Stimulated activated CD4-positive, alpha-beta T cell treated with anti-CD3 and anti-CD28 coated beads, TNF-alpha, amount 100 ng/mL, for 1 hour (primary cell): ENCODE data around the gene GSC2.
"Not testable (repeated sequence)": the region's sequence is repeated elsewhere in the genome, so short reads cannot be mapped to it uniquely, and the experiment has no call there.

ENCODE experiments used
- DNase-seq, 3 donors: peaks; one replicate each; pipeline ENCODE4 v3.0.0-alpha.2; 2020; ENCODE audit warnings: low read depth in 3 of 3, low spot score in 1 of 3

Gene GSC2

DNA sequence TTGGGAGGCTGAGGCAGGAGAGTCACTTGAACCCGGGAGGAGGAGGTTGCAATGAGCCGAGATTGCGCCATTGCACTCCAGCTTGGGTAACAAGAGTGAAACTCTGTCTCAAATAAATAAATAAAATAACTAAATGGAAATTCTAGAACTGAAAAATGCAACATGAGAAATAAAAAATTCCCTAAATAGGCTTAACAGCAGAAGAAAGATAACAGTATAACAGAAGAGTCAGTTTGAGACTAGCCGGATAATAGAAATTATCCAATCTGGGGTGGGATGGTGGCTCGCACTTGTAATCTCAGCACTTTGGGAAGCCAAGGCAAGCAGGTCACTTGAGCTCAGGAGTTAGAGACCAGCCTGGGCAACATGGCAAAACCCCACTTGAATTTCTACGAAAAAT, 14.3 kb upstream of the GSC2 start:
- no peak for DNase-seq

DNA sequence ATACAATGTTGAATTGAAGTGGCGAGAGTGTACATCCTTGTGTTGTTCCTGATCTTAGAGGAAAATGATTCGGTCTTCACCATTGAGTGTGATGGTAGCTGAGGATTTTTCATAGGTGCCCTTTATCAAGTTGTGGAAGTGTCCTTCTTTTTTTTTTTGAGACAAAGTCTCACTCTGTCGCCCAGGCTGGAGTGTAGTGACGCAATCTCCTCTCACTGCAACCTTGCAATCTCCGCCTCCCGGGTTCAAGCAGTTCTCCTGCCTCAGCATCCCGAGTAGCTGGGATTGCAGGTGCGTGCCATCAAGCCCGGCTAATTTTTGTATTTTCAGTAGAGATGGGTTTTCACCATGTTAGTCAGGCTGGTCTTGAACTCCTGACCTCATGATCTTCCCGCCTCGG, 8.6 kb upstream of the GSC2 start:
- DNase-seq, result not testable (repeated sequence)

- not testable (repeated sequence) for DNase-seq
Measured at GRCh38 chr22:19156109-19156508, 6.0 kb upstream of the GSC2 start.

- no peak for DNase-seq
Measured at GRCh38 chr22:19152942-19153883, 3.1 kb upstream of the GSC2 start.

DNA sequence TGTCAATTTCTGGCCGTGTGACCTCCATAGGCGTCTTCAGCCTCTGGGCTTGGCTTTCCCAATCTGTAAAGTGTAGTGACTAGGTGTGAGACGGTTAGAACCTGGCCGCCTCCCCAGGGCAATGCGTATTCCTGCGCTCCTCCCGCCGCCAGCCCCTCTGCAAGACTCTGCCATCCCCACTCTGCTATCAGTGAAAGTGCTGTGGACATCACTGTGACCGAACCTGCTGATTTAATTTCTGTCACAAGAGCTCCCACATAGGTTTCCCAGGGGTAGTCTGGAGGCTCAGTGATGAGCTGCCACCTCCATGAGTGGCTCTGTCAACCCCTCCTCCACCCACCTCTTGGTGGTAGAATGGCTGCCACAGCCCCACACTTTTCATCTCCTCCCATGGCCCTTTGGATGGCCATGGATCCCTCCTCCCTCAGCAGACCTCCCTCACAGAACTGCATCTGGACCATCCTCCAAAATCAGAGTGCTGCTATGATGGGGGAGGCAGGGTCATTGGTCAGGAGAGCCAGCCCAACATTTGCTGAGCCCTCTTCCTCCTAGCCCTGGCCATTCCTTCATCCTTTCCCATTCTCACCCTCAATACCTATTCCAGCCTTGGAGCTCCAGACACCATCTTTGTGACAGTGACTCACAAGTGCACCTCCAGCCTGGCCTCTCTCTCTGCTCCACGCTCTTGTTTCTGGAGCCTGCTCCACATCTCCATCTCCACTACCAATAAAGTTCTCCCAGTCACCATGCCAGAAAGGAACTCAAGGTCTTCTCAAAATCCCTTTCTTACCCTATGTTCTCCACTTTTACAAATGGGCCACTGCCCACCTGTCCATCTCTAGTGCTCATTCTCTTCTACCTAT, 1.5 kb upstream of the GSC2 start:
- no peak for DNase-seq

DNA sequence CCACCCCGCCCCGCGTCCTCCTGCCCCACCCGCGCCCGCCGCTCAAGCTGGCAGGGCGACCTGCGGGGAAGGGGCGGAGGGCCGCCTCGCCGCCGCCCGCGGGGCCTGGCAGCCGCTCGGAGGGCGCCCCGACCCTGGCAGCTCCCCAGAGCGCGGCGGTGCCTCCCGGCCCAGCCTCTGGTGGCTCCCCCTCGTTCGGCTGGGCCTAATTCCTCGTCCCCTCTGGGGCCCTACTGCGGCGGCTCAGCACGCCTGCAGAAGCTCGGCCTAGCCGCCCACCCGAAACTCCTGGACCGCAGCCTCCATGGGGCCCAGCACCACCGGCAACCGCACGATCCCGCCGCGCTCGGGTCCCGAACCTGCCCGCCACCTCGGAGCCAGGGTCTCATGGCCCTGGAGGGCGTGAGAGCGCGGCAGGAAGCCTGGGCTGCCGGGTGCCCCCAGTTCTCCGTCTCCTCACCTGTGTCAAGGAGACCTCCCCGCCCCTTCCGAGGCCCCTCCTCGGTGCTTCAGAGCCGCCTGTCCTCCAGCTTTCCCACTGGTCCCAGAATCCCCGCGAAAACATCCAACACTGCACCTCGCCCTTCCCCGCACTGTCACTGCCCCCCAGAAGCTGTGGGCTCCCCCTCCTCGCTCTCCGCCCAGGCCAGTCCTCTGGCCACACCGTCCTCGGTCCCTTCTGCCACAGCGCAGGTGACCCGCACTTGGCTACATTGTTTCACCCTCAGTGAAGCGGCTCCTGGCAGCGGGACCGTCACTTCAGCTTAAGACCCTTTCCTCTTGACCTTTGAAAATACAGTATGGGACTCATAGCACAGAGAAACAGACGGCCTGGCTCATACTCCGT, 613 bp upstream of the GSC2 start:
- DNase-seq, result no peak

DNA sequence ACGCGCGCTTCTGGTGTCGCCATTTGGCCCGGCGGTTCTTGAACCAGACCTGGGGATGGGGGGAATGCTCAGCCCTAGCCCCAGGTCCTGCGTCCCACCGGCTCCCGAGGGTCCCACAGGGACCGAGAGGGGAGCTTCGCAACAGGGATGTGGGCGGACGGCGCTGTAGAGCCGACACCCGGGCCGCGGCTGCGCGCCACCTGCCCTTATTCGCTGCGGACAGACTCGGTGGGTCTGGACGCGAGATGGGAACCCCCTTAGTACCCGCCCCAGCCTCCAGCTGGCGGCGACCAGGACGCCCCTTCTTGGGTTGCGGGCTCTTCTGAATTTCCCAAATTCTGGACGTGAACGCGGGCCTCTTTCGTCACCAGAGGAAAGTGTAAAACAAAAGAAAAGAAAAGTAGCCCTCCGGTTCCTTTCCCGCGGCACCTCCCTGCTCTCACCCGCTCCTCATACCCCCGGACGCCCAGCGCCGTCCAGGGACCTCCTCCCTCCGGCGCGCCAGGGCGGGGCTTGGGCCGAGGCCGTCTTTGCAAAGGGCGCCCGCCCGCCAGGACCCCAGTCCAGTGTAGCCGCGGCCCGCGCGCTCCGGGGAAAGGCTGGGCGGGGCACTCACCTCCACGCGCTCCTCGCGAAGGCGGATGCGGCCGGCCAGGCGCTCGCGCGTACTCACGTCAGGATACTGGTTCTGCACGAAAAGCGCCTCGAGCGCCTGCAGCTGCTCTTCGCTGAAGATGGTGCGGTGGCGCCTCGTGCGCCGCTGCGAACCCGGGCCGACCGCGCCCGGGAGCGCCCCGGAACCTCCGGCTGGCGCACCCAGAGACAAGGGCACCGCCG, 827 bp downstream of the GSC2 start:
- DNase-seq, result no peak

DNA sequence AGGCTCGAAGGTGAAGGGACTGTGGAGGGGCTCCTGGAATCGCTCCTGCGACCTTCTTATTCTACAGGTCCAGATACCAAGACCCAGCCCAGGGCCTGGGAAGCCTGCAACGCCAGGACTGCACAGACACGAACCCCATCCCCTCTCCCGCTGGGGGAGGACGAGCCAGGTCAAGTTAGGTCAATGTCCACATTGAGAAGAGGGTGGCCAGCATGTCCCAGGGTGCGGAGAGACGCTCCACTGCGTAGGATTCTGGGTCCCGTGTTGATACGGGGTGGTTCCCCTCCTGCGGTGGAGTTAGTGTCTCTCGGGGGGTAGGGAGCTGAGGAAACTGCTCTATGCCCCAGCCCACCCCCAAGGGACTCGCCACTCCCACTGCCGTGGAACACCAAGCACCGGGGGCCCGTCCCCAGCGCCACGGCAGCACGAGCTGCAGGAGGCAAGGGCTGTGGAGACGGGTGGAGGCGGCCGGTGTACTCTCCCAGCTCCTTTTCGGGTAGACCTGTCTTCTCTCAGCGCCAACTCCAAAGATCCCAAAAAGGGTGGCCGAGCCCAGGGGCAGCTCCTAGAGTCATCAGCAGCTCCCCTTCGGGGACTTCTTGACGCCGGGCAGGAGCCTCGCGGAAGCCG, 1.6 kb downstream of the GSC2 start:
- DNase-seq, result no peak

DNA sequence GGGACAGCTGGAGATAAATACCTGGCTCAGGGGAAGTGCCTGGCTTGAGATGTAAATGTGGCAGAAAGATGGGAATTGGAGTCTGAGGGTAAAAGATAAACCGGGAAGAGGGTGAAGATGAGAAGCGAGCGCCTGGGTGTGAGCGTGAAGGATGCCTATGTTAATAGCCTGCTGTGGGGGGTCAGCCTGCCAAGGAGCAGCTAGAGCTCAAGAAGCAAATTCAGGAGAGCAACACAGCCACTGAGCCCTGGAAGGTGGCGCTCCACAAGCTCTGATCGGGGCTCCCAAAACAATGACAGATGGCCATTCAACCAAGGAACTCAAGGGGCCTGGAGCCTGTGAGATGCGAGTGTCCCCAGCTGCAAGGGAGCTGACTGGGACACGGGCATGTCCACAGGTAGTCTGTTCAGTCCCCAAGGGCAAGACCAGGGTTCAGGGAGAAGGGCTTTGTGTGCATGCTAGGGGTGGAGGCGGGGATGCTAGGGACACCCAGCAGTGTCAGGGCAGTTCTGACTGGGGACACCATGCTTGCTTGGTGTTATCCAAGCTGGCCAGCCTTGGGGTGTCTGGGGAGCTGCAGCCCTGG, 2.8 kb downstream of the GSC2 start:
- no peak for DNase-seq

- DNase-seq, result no peak
Measured at GRCh38 chr22:19146215-19146968, 3.7 kb downstream of the GSC2 start.

DNA sequence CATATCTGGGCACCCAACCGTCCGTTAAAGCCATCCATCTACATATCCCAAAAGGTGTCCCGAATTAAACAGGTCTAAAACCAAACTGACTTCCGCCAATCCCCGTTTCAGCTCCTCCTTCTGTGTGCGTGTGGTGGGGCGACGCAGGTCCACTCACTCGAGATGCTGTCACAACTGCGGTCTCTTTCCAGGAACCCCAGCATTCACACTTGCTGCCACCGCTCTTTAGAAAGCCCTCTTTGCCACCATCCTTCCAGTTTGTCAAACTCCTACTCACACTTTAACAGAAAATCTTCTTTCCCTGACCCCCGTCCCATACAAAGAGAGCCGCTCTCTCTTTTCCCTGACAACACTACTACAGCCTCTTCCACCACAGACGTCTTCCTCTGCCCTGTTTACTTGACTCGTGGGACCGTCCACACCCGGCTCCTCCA, 6.1 kb downstream of the GSC2 start:
- DNase-seq, result no peak

- DNase-seq, result no peak
Measured at GRCh38 chr22:19143212-19143611, 6.9 kb downstream of the GSC2 start.

DNA sequence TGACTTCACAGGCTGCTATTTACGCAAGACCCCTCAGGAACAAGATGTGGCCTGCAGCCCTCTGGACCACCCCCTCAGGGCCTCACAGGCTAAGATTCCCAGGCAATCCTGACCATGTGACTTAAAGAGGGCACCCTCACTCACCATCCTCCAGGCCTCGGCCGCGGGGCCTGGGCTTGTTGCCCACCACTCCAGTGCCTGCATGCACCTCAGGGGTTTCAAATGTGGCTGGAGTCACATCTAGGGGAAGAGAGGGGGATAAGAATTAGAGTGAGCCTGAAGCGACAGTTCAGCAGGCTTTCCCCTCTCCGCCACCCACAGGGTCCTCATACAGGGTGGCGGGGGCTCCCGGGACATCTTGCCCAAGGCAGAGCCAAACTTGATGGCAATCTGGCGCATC, 7.7 kb downstream of the GSC2 start:
- DNase-seq, result no peak

GRCh38 chr22:19139974-19140373, 10.1 kb downstream of the GSC2 start:
- DNase-seq, result no peak

DNA sequence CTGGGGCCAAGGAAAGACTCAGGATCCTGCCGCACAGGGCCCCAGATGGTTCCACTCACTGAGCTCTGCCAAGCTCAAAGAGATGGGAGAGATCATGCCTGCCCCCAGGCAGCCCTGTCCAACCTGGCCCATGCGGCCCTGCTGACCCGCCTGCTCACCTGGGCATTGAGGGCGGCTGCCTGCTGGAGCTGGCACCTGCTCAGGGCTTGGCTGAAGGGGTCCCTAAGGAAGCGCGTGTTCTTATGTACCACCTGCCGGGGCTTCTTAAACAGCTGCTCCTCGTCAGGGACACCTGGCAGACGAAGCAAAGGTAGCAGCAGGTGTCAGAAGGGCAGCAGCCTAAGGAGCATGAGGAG, 11.1 kb downstream of the GSC2 start:
- DNase-seq, result no peak

GRCh38 chr22:19138217-19139000, 11.7 kb downstream of the GSC2 start:
- no peak for DNase-seq

GRCh38 chr22:19137384-19138216, 12.5 kb downstream of the GSC2 start:
- no peak for DNase-seq
